HG03175 (cell line): ENCODE results near the gene TAF1B.

Source experiments
- ATAC-seq: cut with Tn5 transposase; IDR thresholded peaks from one replicate; pipeline ENCODE4 v1.9.1; 2021; ENCODE audit warnings: mild to moderate bottlenecking, moderate library complexity; ENCODE audit not compliant: unreplicated experiment

The TAF1B gene

DNA sequence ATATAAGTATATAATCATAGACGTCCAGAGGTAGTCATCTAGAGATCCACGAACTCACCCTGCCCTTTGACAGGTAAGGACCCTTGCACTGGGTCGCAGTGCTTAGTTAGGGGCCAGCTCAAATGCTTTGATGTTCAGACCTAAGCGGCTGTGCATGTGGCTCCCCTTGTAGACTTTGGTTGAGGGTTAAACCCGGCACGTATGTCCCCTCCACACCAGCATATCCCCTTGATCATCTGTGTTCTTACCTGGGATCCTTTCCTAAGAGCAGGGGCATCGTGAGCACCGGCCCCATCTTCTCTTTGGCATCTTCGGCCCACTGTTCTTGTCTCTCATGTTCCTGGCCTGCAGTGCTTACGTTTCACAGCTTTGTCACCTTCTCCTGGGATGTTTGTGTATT lies 139.6 kb downstream of the TAF1B start:
- ATAC-seq, result no peak

GRCh38 chr2:9983401-9984216 lies 140.3 kb downstream of the TAF1B start:
- no peak for ATAC-seq
